DND-41 (cell line): ENCODE results near the gene HMG20A.

ENCODE experiments used
- CTCF ChIP-seq: IDR thresholded peaks from 2 replicates; pipeline ENCODE4 v1.5.1; 2012; ENCODE audit warnings: borderline replicate concordance, low read length, moderate library complexity, mild to moderate bottlenecking; ENCODE audit not compliant: poor library complexity, severe bottlenecking; ENCODE audit errors: extremely low read depth
- EZH2 ChIP-seq: IDR thresholded peaks from 3 replicates; pipeline ENCODE4 v1.6.1; 2012; ENCODE audit warnings: borderline replicate concordance, low read depth, mild to moderate bottlenecking, moderate library complexity, low read length, inconsistent platforms; ENCODE audit not compliant: severe bottlenecking

DNA sequence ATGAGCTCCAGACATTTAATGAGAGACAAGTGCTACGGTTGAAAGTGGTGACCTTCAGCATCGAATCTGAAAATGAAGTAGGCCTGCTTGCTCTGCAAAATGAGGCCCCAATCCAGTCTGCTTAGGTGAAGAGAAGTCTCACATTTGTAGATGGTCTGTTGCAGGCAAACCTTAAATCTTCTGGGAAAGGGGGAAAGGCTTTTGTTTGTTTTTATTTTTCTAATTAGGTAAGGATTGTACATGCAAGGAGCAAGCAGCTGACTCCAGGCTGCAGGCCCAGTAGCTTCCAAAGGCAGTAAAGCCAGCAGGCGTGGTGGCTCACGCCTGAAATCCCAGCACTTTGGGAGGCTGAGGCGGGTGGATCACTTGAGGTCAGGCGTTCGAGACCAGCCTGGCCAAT lies 74.3 kb downstream of the HMG20A start:
- TF ChIP-seq CTCF (no peak), EZH2 (no peak)
